B cell (primary cell): ENCODE results near the gene ADAMTS12. TPM values are rescaled to one million over a fixed set of nuclear protein-coding genes. Genes with fewer than 3 reads are reported as not detected.

Experiments used
- ATAC-seq: fragments of 200-7000 bp; cut with Tn5 transposase; one replicate; pipeline ENCODE4 v1.10.0; 2021; ENCODE audit warnings: low read depth, mild to moderate bottlenecking, moderate number of reproducible peaks, moderate library complexity
- CTCF ChIA-PET: fragments of 350-600 bp; sonication (Branson Sonifier 250); formaldehyde crosslinking; loops from one replicate; lab custom pipeline; 2021; ENCODE audit warnings: antibody characterized with exemption, inconsistent platforms; lab: Charles Lee
- POLR2A ChIA-PET: fragments of 350-600 bp; sonication (Branson Sonifier 250); formaldehyde crosslinking; loops from one replicate; lab custom pipeline; 2021; ENCODE audit warnings: antibody characterized with exemption; lab: Charles Lee
- DNase-seq: peaks from one replicate; pipeline ENCODE4 v3.0.0; 2013
- H2AFZ ChIP-seq: 2 replicates; pipeline ENCODE4 v1.6.1; 2012; ENCODE audit warnings: mild to moderate bottlenecking, low read depth, low read length; ENCODE audit not compliant: insufficient read depth, poor library complexity, severe bottlenecking
- H3K27ac ChIP-seq, 2 donors: 1 replicate in 1 of 2; 2 replicates in 1 of 2; pipeline ENCODE4 v1.5.1; 2012 to 2013; ENCODE audit warnings: low read length in 2 of 2, mild to moderate bottlenecking in 2 of 2, moderate library complexity in 1 of 2
- H3K27me3 ChIP-seq, 4 experiments: fragments of 200-600 bp in 1 of 4; sonication (generic) in 1 of 4; replicated peaks in 1 of 4; 1 replicate in 2 of 4; 2 replicates in 2 of 4; pipeline versions ENCODE4 v1.6.1 to v1.7.0; 2013 to 2016; ENCODE audit warnings: low read length in 3 of 4, mild to moderate bottlenecking in 2 of 4, mixed read lengths in 1 of 4, moderate library complexity in 1 of 4; ENCODE audit not compliant: insufficient read depth in 4 of 4, control insufficient read depth in 3 of 4; ENCODE audit errors: control extremely low read depth in 1 of 4
- H3K36me3 ChIP-seq, 2 experiments: replicated peaks in 1 of 2; 1 replicate in 1 of 2; 2 replicates in 1 of 2; pipeline versions ENCODE4 v1.6.1 to v1.7.1; 2013; ENCODE audit warnings: low read length in 1 of 2; ENCODE audit not compliant: insufficient read depth in 2 of 2, control insufficient read depth in 1 of 2; ENCODE audit errors: control extremely low read depth in 1 of 2, extremely low read depth in 1 of 2
- H3K4me1 ChIP-seq, 2 donors: fragments of 200-600 bp in 1 of 2; sonication (generic) in 1 of 2; 1 replicate in 1 of 2; 2 replicates in 1 of 2; pipeline versions ENCODE4 v1.5.1 to v1.6.1; 2013 to 2017; ENCODE audit warnings: low read length in 2 of 2; ENCODE audit not compliant: control insufficient read depth in 2 of 2, insufficient read depth in 2 of 2
- H3K4me2 ChIP-seq: replicated peaks from 2 replicates; pipeline ENCODE3; 2012; ENCODE audit warnings: mild to moderate bottlenecking, low read depth, low read length; ENCODE audit not compliant: poor library complexity, severe bottlenecking
- H3K4me3 ChIP-seq, 5 experiments: fragments of 200-600 bp in 1 of 5; sonication (generic) in 1 of 5; 1 replicate in 3 of 5; 2 replicates in 2 of 5; pipeline versions ENCODE4 v1.5.1 to v1.7.0; 2011 to 2016; ENCODE audit warnings: low read length in 4 of 5, mild to moderate bottlenecking in 4 of 5, low read depth in 2 of 5, control low read depth in 1 of 5, moderate library complexity in 1 of 5; ENCODE audit not compliant: insufficient read depth in 1 of 5; ENCODE audit errors: control extremely low read depth in 1 of 5, extremely low read depth in 1 of 5
- H3K79me2 ChIP-seq: fragments of 200-600 bp; sonication (generic); one replicate; pipeline ENCODE4 v1.6.0; 2016; ENCODE audit warnings: low read length; ENCODE audit not compliant: control insufficient read depth, insufficient read depth
- H3K9ac ChIP-seq: fragments of 200-600 bp; sonication (generic); 2 replicates; pipeline ENCODE4 v1.6.1; 2017; ENCODE audit warnings: mild to moderate bottlenecking, low read length, moderate library complexity
- H3K9me3 ChIP-seq, 3 donors: one replicate each; pipeline versions ENCODE4 v1.6.1 to v1.7.1; 2013; ENCODE audit warnings: low read length in 2 of 3; ENCODE audit not compliant: control insufficient read depth in 2 of 3, insufficient read depth in 1 of 3; ENCODE audit errors: control extremely low read depth in 1 of 3
- H4K20me1 ChIP-seq: 2 replicates; pipeline ENCODE4 v1.6.0; 2012; ENCODE audit warnings: mild to moderate bottlenecking, low read length; ENCODE audit not compliant: insufficient read depth, control insufficient read depth, poor library complexity, severe bottlenecking
- H3K27ac Mint-ChIP-seq: one replicate; pipeline ENCODE4 v1.8.0; 2021; ENCODE audit warnings: mixed read lengths
- H3K27me3 Mint-ChIP-seq: one replicate; pipeline ENCODE4 v1.8.0; 2021; ENCODE audit warnings: mixed read lengths
- H3K4me1 Mint-ChIP-seq: one replicate; pipeline ENCODE4 v1.8.0; 2021; ENCODE audit warnings: mixed read lengths
- H3K4me3 Mint-ChIP-seq: one replicate; pipeline ENCODE4 v1.8.0; 2021; ENCODE audit warnings: mixed read lengths
- H3K9me3 Mint-ChIP-seq: one replicate; pipeline ENCODE4 v1.8.0; 2022; ENCODE audit warnings: mixed read lengths; ENCODE audit not compliant: insufficient read depth
- CTCF ChIP-seq: fragments of 200-600 bp; IDR thresholded peaks from one replicate; pipeline ENCODE4 v1.8.0; 2022; ENCODE audit warnings: antibody characterized with exemption, mild to moderate bottlenecking
- EZH2 ChIP-seq: IDR thresholded peaks from 2 replicates; pipeline ENCODE4 v1.6.1; 2012; ENCODE audit warnings: borderline replicate concordance, low read depth, mild to moderate bottlenecking, moderate library complexity, low read length; ENCODE audit not compliant: insufficient read depth, poor library complexity, severe bottlenecking
- WGBS: methylation state at CpG from one replicate; pipeline ENCODE4 v1.1.5; 2013; ENCODE audit warnings: missing lambda C conversion rate; ENCODE audit not compliant: insufficient coverage; 5-methylcytosine and 5-hydroxymethylcytosine counted together
- intact Hi-C: fragments of 100-400 bp; cut with micrococcal nuclease; formaldehyde crosslinking; loops from one replicate; pipeline ENCODE4 v1.10.0; 2022
- polyA plus RNA-seq: library from polyadenylated mRNA; depleted of rRNA; stranded (reverse); fragments of >200 nt; gene quantifications from 2 replicates; pipeline ENCODE4 v1.2.3, GENCODE V29; 2012
- total RNA-seq, 2 donors: library from RNA; stranded (reverse); fragments of 120-200 nt in 1 of 2; gene quantifications; 1 replicate in 1 of 2; 2 replicates in 1 of 2; pipeline versions ENCODE4 v1.2.3 to v1.2.4, GENCODE V29; 2013 to 2022

The ADAMTS12 gene
- total and polyA plus RNA-seq, 2 donors (not counting 1 experiment from before 2014, with no cell fraction given): not detected

GRCh38 chr5:33494466-33494865 is 397.3 kb downstream of the ADAMTS12 start:
- Mint-ChIP-seq H3K27ac (no peak overlapping the region), H3K9me3 (no peaks in the 10 kb centered on the region), H3K27me3 (no peaks in the 10 kb centered on the region), H3K4me3 (no peak overlapping the region), H3K4me1 (no peaks in the 10 kb centered on the region)
- H2AFZ ChIP-seq: no peak overlapping the region
- no peak overlapping the region for H3K4me2 ChIP-seq
- no peak overlapping the region for H3K27ac ChIP-seq
- DNase-seq (no peak), ATAC-seq (no peak)
- no peaks in the 10 kb centered on the region for H4K20me1 ChIP-seq
- no CpG with 5 or more reads among the region's 1 CpG for WGBS
- H3K9me3 ChIP-seq: no peaks in the 10 kb centered on the region
- CTCF ChIA-PET: no interaction called here
- no peak for TF ChIP-seq EZH2
- TF ChIP-seq CTCF: no peak
- intact Hi-C loops: no loop called here
- no peaks in the 10 kb centered on the region for H3K36me3 ChIP-seq
- no peaks in the 10 kb centered on the region for H3K4me1 ChIP-seq
- H3K79me2 ChIP-seq: no peaks in the 10 kb centered on the region
- no peaks in the 10 kb centered on the region for H3K27me3 ChIP-seq
- no peak overlapping the region for H3K4me3 ChIP-seq
- POLR2A ChIA-PET: no interaction called here
- no peak overlapping the region for H3K9ac ChIP-seq

GRCh38 chr5:33491941-33492340 is 399.8 kb downstream of the ADAMTS12 start:
- no peaks in the 10 kb centered on the region for H3K9me3 ChIP-seq
- intact Hi-C loops: no loop called here
- no peak overlapping the region for H3K27ac ChIP-seq
- no peak overlapping the region for H3K9ac ChIP-seq
- H3K27me3 ChIP-seq: no peaks in the 10 kb centered on the region
- no peak for ATAC-seq
- H4K20me1 ChIP-seq: no peaks in the 10 kb centered on the region
- no peak overlapping the region for H3K27ac Mint-ChIP-seq
- no peaks in the 10 kb centered on the region for H3K4me1 ChIP-seq
- H3K4me3 ChIP-seq: no peak overlapping the region
- TF ChIP-seq CTCF (no peak), EZH2 (no peak)
- CTCF ChIA-PET: no interaction called here
- no peaks in the 10 kb centered on the region for H3K36me3 ChIP-seq
- H3K27me3 Mint-ChIP-seq: no peaks in the 10 kb centered on the region
- H3K4me1 Mint-ChIP-seq: no peaks in the 10 kb centered on the region
- no peak overlapping the region for H2AFZ ChIP-seq
- POLR2A ChIA-PET: no interaction called here
- no peak for DNase-seq
- H3K4me3 Mint-ChIP-seq: no peak overlapping the region
- H3K79me2 ChIP-seq: no peaks in the 10 kb centered on the region
- H3K9me3 Mint-ChIP-seq: no peaks in the 10 kb centered on the region
- H3K4me2 ChIP-seq: no peak overlapping the region
